Measurements from ENCODE around the gene ITFG2.

GRCh38 chr12:2793561-2793960 lies 18.9 kb upstream of the ITFG2 start:
- TF ChIP-seq POLR2A (IDR thresholded peaks at IDR 0.05): no peak
- no peak for TF ChIP-seq CTCF (IDR thresholded peaks at IDR 0.05)

All from breast epithelium (tissue), 3 donors.